ENCODE results near the gene MGMT.

Gene MGMT

GRCh38 chr10:129466703-129467358 lies at the start of gene MGMT:
MGMT (plus strand) TSS chr10:129467241.
- Histone ChIP-seq H3K27me3 (replicated peaks; ENCODE audit: insufficient read depth, low read length) (no peaks in the 10 kb centered on the region), H3K9ac (ENCODE audit: low read length) (peak within 1 kb of the TSS; percentile 55; the same call in 1 of the 2 replicates), H2AFZ (ENCODE audit: low read length) (peak within 1 kb of the TSS; percentile 93), H3K4me1 (ENCODE audit: low read length) (0 out of 2 replicates have a peak, but pooled peaks cover 5% of the 10 kb centered on the region), H3F3A (ENCODE audit: insufficient read depth, low read length) (no peaks in the 10 kb centered on the region), H3K27ac (ENCODE audit: low read length) (no peak within 1 kb of the TSS), H3K9me2 (replicated peaks; ENCODE audit: insufficient read depth, low read length) (no peaks in the 10 kb centered on the region), H3K79me2 (ENCODE audit: low read length) (no peaks in the 10 kb centered on the region), H3K4me3 (ENCODE audit: low read length) (peak within 1 kb of the TSS; percentile 76), H4K20me1 (ENCODE audit: insufficient read depth, low read length) (no peaks in the 10 kb centered on the region), H3K9me3 (replicated peaks; ENCODE audit: insufficient read depth, low read length) (no peaks in the 10 kb centered on the region), H3K36me3 (replicated peaks; ENCODE audit: insufficient read depth, low read length) (no peaks in the 10 kb centered on the region), H3K4me2 (ENCODE audit: low read depth, low read length) (peak within 1 kb of the TSS; percentile 80)
- DNase-seq = peak; percentile 82
- TF ChIP-seq EZH2phosphoT487 (IDR thresholded peaks at IDR 0.05; ENCODE audit: low read length) (no peak), EZH2 (optimal IDR thresholded peaks at IDR 0.05; ENCODE audit: low read depth, low read length) (no peak), CTCF (IDR thresholded peaks at IDR 0.05; ENCODE audit: low read length) (no peak)

GRCh38 chr10:129417870-129418269 lies 49.2 kb upstream of the MGMT start:
- Histone ChIP-seq H4K20me1 (ENCODE audit: insufficient read depth, low read length) (no peaks in the 10 kb centered on the region), H3K27me3 (replicated peaks; ENCODE audit: insufficient read depth, low read length) (no peaks in the 10 kb centered on the region), H3K4me2 (ENCODE audit: low read depth, low read length) (no peak overlapping the region), H3K27ac (ENCODE audit: low read length) (no peak overlapping the region), H3K79me2 (ENCODE audit: low read length) (no peaks in the 10 kb centered on the region), H3K9me2 (replicated peaks; ENCODE audit: insufficient read depth, low read length) (no peaks in the 10 kb centered on the region), H3K9ac (ENCODE audit: low read length) (no peak overlapping the region), H2AFZ (ENCODE audit: low read length) (no peak overlapping the region), H3K36me3 (replicated peaks; ENCODE audit: insufficient read depth, low read length) (no peaks in the 10 kb centered on the region), H3K4me1 (ENCODE audit: low read length) (no peaks in the 10 kb centered on the region), H3K4me3 (ENCODE audit: low read length) (no peak overlapping the region), H3F3A (ENCODE audit: insufficient read depth, low read length) (no peaks in the 10 kb centered on the region), H3K9me3 (replicated peaks; ENCODE audit: insufficient read depth, low read length) (no peaks in the 10 kb centered on the region)
- no peak for TF ChIP-seq EZH2phosphoT487 (IDR thresholded peaks at IDR 0.05; ENCODE audit: low read length)
- TF ChIP-seq EZH2 (optimal IDR thresholded peaks at IDR 0.05; ENCODE audit: low read depth, low read length) = no peak
- TF ChIP-seq CTCF (IDR thresholded peaks at IDR 0.05; ENCODE audit: low read length) = no peak
- no peak for DNase-seq

- no peak overlapping the region for H2AFZ ChIP-seq (ENCODE audit: low read length)
- H3K4me3 ChIP-seq (ENCODE audit: low read length) = no peak overlapping the region
- no peak overlapping the region for H3K27ac ChIP-seq (ENCODE audit: low read length)
- no peaks in the 10 kb centered on the region for H3K36me3 ChIP-seq (replicated peaks; ENCODE audit: insufficient read depth, low read length)
- H3K9ac ChIP-seq (ENCODE audit: low read length) = no peak overlapping the region
- H3K9me3 ChIP-seq (replicated peaks; ENCODE audit: insufficient read depth, low read length) = no peaks in the 10 kb centered on the region
- no peaks in the 10 kb centered on the region for H3K27me3 ChIP-seq (replicated peaks; ENCODE audit: insufficient read depth, low read length)
- H3K4me2 ChIP-seq (ENCODE audit: low read depth, low read length) = no peak overlapping the region
- no peaks in the 10 kb centered on the region for H3K9me2 ChIP-seq (replicated peaks; ENCODE audit: insufficient read depth, low read length)
- H3K4me1 ChIP-seq (ENCODE audit: low read length) = no peaks in the 10 kb centered on the region
- no peaks in the 10 kb centered on the region for H4K20me1 ChIP-seq (ENCODE audit: insufficient read depth, low read length)
- H3K79me2 ChIP-seq (ENCODE audit: low read length) = no peaks in the 10 kb centered on the region
- no peak for DNase-seq
- no peaks in the 10 kb centered on the region for H3F3A ChIP-seq (ENCODE audit: insufficient read depth, low read length)
- TF ChIP-seq EZH2 (optimal IDR thresholded peaks at IDR 0.05; ENCODE audit: low read depth, low read length) (no peak), EZH2phosphoT487 (IDR thresholded peaks at IDR 0.05; ENCODE audit: low read length) (no peak), CTCF (IDR thresholded peaks at IDR 0.05; ENCODE audit: low read length) (no peak)
Observed at GRCh38 chr10:129418496-129419225, 48.4 kb upstream of the MGMT start.
